Lower lobe of right lung (tissue), 2 donors: ENCODE measurements around the gene NDUFA8. TPM values are rescaled to one million over a fixed set of nuclear protein-coding genes. Genes with fewer than 3 reads are reported as not detected.

ENCODE experiments used
- ATAC-seq, 2 donors: fragments of 200-7000 bp; cut with Tn5 transposase; one replicate each; pipeline ENCODE4 v1.9.1; 2020 to 2022; ENCODE audit warnings: mild to moderate bottlenecking in 2 of 2, moderate library complexity in 2 of 2
- DNase-seq: peaks from one replicate; pipeline ENCODE4 v3.0.0-alpha.2; 2020
- H3K27ac ChIP-seq: fragments of 200-600 bp; one replicate; pipeline ENCODE4 v1.8.0; 2022
- H3K27me3 ChIP-seq: fragments of 200-600 bp; one replicate; pipeline ENCODE4 v1.8.0; 2022; ENCODE audit warnings: low read depth
- H3K36me3 ChIP-seq: fragments of 200-600 bp; one replicate; pipeline ENCODE4 v1.8.0; 2022; ENCODE audit warnings: mild to moderate bottlenecking
- H3K4me1 ChIP-seq: fragments of 200-600 bp; one replicate; pipeline ENCODE4 v1.8.0; 2022
- H3K4me3 ChIP-seq: fragments of 200-600 bp; one replicate; pipeline ENCODE4 v1.8.0; 2022; ENCODE audit warnings: mild to moderate bottlenecking
- H3K9me3 ChIP-seq: fragments of 200-600 bp; one replicate; pipeline ENCODE4 v1.8.0; 2022
- intact Hi-C: fragments of 100-400 bp; cut with DNase I; formaldehyde crosslinking; loops from one replicate; pipeline ENCODE4 v1.11.0; 2022
- total RNA-seq: library from RNA; stranded (reverse); fragmentation: NEBNext Ultra II Directional; extraction: Animal tissue kit (Norgen Biotek cat#: 25700); gene quantifications from one replicate; pipeline ENCODE4 v1.2.1, GENCODE V29; 2021
- TF ChIP-seq, protein P1 (sequence below): fragments of 200-600 bp; IDR thresholded peaks from one replicate; pipeline ENCODE4 v1.8.0; 2022; ENCODE audit warnings: antibody characterized with exemption, mild to moderate bottlenecking
- donor health status: DM: no; HTN: yes; CAD: no; lungs with severe emphysema.

The NDUFA8 gene
- total RNA-seq, 1 donor from 2014 or later: 38.5 TPM

DNA sequence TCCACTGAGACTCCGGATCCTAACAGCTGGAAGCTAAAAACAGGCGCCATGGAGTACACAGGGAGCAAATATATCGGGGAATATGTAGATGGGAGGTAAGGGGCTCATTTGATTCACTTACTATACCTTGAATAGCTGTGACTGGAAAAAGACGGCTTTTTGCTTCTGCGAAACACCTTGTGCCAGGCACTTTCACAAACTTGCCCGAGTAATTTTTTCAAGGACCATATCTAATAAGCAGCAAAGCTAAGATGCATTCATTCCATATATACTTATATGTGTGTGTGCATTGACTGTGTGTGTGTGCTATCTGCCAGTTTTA is 307 bp upstream of the NDUFA8 start:
- no peaks in the 10 kb centered on the region for H3K27me3 ChIP-seq
- intact Hi-C loops: no loop called here

DNA sequence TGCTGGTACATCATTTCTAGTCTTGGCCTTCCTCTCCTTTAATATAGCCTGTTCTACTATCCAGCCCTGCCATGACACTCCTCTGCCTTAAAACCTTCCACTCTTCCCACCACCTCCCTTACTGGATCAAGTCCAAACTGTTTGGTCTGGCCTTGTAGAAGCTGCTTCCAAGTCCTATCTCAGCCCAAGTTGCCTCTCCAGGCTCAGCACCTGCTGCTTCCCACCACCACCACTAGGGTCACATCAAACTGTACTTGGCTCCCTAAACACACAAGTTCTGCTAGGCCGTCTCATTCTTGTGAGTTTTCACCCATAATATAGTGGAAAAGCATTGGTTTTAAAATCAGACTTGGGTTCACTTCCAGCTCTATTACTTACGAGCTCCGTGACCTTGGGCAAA is 1.4 kb downstream of the NDUFA8 start:
- ATAC-seq (no peak), DNase-seq (no peak)
- intact Hi-C loops: no loop called here
- peaks cover 28% of the 10 kb centered on the region for H3K4me1 ChIP-seq
- H3K27ac ChIP-seq: no peak overlapping the region
- no peaks in the 10 kb centered on the region for H3K27me3 ChIP-seq
- TF ChIP-seq, protein P1, sequence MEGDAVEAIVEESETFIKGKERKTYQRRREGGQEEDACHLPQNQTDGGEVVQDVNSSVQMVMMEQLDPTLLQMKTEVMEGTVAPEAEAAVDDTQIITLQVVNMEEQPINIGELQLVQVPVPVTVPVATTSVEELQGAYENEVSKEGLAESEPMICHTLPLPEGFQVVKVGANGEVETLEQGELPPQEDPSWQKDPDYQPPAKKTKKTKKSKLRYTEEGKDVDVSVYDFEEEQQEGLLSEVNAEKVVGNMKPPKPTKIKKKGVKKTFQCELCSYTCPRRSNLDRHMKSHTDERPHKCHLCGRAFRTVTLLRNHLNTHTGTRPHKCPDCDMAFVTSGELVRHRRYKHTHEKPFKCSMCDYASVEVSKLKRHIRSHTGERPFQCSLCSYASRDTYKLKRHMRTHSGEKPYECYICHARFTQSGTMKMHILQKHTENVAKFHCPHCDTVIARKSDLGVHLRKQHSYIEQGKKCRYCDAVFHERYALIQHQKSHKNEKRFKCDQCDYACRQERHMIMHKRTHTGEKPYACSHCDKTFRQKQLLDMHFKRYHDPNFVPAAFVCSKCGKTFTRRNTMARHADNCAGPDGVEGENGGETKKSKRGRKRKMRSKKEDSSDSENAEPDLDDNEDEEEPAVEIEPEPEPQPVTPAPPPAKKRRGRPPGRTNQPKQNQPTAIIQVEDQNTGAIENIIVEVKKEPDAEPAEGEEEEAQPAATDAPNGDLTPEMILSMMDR: peak; percentile 22
- H3K36me3 ChIP-seq: no peaks in the 10 kb centered on the region
- H3K4me3 ChIP-seq: no peak overlapping the region
- no peaks in the 10 kb centered on the region for H3K9me3 ChIP-seq

More for the DNA sequence above, 307 bp upstream of the NDUFA8 start:
- peak overlapping the region; percentile 91 for H3K27ac ChIP-seq
- H3K4me1 ChIP-seq: peaks cover 28% of the 10 kb centered on the region
- DNase-seq: no peak
- no peaks in the 10 kb centered on the region for H3K9me3 ChIP-seq
- TF ChIP-seq, protein P1: no peak
- H3K4me3 ChIP-seq: peak overlapping the region; percentile 98
- no peaks in the 10 kb centered on the region for H3K36me3 ChIP-seq
- ATAC-seq: no peak

DNA sequence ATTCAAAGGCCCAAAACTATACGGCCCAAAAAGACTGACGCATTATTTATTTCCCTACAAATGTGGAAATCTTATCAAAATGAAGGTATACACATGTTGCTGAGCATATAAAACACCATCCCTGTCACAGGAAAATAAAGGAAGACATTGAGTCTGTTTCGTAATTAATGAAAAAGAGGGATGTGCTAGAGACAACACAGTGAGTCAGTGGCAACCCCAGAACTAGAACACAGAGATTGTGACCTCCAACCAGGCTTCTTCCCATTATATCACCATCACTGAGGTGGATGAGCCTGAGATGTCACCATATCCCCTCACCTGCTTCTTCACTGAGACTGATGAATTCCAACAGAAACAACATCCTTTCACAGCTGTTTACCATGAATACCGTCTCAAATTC is 3.8 kb downstream of the NDUFA8 start:
- DNase-seq (no peak), ATAC-seq (no peak)
- H3K9me3 ChIP-seq: no peaks in the 10 kb centered on the region
- H3K4me3 ChIP-seq: no peak overlapping the region
- TF ChIP-seq, protein P1: no peak
- peaks cover 14% of the 10 kb centered on the region for H3K36me3 ChIP-seq
- peaks cover 28% of the 10 kb centered on the region for H3K4me1 ChIP-seq
- H3K27ac ChIP-seq: no peak overlapping the region
- intact Hi-C loops: no loop called here
- no peaks in the 10 kb centered on the region for H3K27me3 ChIP-seq

DNA sequence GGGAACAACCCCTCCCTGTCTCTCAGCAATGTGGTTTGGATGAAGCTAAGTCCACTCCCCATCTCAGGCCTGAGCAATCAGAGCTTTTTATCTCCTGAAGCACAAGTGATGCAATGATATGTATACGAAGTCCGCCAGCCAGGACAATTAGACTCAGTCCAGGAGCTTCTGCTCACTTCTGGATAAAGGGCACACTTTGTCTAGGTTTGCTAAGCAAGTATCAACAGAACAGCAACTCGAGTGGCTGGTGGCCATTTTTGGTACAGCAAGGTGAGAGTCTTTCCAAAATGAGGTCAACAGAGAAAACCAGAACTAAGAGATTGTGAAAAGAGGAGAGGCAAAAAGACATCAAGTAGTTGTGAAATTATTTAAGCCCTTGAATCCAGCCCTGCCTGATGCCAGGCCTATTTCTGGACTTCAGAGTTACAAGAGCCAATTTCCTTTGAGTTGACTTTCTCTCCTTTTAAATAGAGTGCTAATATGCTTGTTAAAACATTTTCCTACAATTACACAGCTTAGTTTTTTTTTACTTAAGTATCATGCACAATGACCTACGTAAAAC is 8.2 kb downstream of the NDUFA8 start:
- H3K9me3 ChIP-seq: no peaks in the 10 kb centered on the region
- TF ChIP-seq, protein P1: no peak
- ATAC-seq: no peak
- H3K4me1 ChIP-seq: peaks cover 7% of the 10 kb centered on the region
- H3K36me3 ChIP-seq: peaks cover 54% of the 10 kb centered on the region
- DNase-seq: no peak
- no peaks in the 10 kb centered on the region for H3K27me3 ChIP-seq
- intact Hi-C loops: no loop called here
- no peak overlapping the region for H3K4me3 ChIP-seq
- no peak overlapping the region for H3K27ac ChIP-seq

DNA sequence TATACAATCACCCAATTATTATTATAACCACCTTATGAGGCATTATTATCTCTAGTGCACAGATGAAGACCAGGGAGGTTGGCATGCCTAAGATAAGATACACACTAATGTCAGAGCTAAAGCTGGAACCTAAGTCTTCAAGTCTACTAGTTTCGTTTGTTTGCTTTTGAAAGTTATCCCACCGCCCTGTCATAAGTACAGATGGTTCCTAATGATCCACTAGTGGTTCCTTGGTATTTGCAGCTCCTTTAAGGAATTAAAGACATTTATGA is 14.1 kb downstream of the NDUFA8 start:
- peaks cover 9% of the 10 kb centered on the region for H3K4me1 ChIP-seq
- peaks cover 78% of the 10 kb centered on the region for H3K36me3 ChIP-seq
- ATAC-seq: no peak
- TF ChIP-seq, protein P1: no peak
- intact Hi-C loops: no loop called here
- no peak for DNase-seq
- no peaks in the 10 kb centered on the region for H3K27me3 ChIP-seq
- no peak overlapping the region for H3K27ac ChIP-seq
- H3K9me3 ChIP-seq: no peaks in the 10 kb centered on the region
- H3K4me3 ChIP-seq: no peak overlapping the region
